Measurements from ENCODE around the gene NEDD8.

NEDD8 gene

DNA sequence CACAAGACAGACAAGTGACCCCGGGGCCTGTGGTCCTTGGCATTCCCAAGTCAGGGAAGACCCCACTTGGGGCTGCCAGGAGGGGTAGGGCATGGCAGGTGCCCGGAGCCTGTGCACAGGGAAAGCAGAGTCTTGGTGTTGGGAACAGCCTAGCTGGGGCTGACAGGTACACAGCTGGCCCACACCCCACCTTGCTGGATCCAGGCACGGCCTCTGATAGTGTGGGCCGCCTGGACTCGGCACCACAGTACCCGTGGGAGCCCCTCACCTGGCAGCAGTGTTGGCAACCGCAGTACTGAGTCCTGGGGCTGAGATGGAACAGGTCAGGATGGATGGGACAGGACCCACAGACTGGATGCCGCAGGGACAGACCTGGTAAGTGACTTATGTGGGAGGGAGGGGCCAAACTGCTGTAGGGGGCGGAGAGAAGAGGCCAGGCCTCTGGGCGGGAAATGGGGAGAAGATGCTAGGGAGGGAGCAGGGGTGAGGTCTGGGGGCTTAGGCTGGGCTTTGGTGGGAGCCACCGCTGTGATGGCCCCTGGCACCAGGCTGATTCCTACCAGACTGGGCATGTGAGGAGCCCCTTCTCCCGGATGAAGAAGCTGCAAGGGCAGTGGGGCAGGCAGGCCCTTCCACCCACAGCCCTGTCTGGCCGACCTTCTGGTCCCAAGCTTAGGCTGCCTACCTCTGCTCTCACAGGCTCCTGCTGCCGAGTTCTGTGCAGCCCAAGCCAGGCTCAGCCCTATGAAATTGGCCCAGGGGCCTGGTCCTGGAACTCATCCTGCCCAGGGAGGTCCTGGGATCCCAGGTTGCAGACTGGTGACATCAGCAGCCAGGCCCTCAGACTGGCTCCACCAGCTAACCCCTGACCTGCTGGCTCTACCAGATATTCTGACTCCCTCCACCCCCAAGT lies 30.9 kb upstream of the NEDD8 start, which contains the start of gene TGM1:
Gene TGM1, minus strand, starts transcription at position 357 of the 913 bp plus-strand sequence. CDS start 825 bp downstream, outside the sequence.
- no peak for DNase-seq

DNA sequence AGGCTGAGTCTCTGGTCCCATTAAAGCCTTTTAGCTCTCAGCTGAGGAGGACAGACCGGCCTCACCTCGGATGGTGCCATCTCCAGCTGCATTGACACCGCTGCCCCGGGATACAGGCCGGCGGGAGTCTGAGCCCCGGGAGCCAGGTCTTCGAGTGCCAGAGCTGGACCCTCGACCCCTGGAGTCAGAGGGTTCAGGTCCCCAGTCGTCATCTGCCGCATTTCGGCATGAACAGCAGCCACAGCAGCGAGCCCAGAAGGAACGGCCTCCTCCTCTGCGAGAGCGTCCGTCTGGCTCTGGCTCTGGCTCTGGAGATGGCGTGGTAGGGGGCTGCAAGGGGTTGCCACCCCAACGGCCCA lies 29.8 kb upstream of the NEDD8 start:
- no peak for DNase-seq

DNA sequence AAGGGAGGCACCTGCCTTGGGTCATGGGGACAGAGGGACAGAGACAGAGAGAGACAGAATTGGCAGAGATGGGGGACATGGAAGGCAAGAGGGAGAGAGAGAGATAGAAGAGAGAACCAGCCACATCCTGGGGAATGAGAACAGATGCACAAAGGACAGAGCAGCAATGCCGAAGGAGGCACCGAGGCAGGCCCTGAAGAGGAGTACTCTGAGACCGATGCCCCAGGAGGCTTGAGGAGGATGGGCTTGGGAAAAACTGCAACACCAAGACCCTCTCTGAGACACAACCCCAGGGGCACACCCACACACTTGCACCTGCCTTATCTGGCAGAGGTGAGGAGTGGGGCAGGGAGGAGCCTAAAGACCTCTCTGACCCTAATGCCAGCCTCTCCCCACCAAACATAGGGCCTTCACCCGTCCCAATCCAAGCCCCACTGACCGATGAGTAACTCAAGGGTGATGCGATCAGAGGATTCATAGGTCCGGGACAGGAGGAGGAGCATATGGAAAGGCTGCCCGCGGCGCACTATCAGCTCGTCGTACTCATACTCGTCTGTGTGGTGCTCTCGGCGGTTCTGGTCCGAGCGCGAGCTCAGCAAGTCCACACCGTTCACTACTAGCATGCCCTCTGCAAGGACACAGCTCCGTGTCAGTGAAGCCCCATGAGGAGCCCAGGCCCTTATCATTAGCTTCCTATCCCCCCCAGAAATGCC lies 29.2 kb upstream of the NEDD8 start:
- no peak for DNase-seq

DNA sequence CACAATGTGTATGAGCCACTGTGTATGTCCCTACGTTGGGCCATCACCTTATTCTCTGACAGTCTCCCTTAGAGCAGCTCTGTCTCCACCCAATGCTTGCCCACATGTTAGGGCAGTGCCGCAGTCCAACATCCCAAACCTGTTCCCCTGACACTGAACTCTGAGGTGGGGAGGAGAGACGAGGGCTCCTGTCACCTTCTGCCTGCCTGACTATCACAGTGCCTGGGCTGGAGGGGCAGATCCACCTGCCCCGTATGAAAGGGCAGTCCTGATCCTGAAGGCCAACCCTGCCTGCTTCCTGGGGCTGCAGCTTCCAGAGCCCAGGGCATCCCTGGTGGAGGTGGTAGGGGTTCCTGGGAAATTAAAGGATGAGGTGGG lies 28.6 kb upstream of the NEDD8 start:
- DNase-seq, result no peak

DNA sequence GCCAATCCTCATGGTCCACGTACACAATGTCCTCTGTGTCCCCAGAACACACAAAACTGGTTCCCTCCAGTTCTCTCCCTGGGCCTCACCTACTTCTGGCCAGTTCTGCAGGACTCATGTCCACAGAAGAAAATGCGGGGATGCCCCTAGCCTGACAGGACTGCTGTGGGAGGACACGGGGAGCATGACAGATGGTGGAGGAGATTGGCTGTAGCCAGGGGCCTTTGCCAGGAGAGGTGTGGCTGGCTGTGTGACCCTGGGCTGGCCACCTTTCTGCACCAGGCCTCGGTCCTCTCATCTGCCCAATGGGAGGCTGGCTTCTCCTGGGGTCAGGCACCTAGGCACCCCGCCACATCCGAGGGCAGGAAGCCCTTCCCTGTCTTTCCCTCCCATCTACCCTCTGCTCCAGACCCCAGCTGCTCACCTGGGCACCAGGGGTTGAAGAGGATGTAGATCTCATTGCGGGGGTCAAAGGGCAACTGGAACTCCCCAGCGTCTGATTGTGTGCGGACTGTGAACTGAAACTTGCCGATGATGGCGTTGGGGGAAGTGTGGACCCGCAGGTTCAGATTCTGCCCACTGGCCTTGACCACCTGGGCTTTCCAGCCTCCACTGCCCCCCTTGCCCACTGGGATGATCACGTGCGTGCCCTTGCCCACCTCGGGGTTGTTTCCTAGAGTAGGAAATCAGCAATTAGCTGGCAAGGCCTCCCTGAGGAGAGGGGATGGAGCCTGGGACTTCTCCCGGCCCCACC lies 28.0 kb upstream of the NEDD8 start:
- no peak for DNase-seq

DNA sequence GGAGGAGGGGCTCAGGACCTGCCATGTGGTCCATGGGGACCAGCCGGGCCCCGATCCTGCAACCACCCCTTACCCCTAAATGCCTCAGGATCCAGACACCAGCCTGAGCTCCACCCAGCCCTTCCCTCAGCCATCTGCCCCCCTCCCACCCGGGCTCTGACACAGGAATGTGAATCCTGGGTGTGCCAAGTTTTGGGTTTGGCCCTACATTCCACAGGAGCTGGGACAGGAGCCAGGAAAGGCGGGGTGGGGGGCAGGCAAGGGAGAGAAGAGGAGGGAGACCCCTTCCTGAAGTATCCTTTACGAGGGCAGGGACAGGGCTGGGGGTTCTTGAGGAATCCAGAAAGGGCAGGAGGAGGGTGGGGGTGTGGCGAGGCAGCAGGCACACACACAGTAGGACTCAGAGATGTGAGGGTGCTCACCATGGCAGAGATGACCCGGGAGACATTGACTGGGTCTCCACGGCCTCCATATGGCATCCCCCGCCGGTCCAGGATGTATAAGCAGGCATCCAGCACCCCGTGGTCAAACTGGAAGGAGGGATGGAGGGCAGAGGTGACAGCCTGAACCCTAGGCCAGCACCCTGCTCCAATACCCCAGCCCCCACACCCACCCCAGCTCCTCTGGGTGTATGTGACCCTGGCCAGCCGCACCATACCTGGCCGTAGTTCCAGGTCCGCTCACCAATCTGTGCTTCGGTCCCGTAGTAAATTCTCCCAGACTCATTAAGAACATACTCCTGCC lies 27.3 kb upstream of the NEDD8 start:
- DNase-seq, result no peak

DNA sequence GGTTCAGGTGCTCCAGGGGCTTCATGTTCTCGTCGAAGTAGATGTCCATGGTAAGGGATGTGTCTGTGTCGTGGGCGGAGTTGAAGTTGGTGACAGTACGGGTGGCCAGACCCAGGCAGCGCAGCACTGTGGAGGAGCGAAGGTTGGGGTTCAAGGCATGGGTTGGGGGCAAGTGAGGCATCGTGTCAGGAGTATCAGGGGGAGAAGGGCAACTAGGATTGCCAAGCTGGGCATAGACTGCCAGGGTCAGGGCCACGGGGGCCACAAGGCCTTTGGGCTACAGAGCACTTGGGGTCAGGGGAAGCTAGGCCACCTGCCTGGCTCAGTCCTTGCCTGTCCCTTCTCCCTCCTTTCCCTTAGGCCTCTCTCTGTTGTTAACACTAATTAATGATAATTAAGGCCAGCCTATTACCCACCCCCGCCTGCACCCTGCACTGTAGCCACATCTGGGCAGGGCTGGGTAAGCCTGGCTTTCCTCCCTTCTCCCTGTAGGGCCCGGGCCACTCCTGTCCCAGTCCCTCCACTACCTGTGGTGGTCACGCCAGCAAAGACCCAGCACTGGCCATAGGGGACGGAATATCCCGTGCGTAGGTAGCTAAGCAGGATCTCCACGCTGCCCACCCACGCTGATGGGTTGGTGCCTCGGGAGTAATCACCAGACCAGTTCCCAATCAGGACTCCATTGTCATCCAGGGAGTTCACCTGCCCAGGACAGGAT lies 26.5 kb upstream of the NEDD8 start:
- no peak for DNase-seq

DNA sequence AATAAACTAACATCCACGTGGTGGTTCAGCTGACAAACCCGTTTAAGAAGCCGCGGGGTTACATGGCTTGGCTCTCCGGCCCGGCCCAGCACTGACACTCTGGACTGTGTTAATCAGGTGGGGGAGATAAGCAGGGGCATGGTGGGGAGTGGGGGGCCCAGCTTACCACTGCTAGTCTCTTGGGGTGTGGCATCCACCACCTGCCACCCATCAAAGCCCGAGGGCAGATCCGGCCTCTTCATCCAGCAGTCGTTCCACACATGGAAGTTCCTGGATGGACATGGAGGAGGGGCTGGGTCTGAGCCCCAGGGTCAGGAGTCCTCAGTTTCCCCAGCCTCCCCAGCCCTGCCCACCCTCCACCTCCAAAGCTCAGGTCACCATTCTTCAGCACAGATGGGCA lies 26.0 kb upstream of the NEDD8 start:
- no peak for DNase-seq

DNA sequence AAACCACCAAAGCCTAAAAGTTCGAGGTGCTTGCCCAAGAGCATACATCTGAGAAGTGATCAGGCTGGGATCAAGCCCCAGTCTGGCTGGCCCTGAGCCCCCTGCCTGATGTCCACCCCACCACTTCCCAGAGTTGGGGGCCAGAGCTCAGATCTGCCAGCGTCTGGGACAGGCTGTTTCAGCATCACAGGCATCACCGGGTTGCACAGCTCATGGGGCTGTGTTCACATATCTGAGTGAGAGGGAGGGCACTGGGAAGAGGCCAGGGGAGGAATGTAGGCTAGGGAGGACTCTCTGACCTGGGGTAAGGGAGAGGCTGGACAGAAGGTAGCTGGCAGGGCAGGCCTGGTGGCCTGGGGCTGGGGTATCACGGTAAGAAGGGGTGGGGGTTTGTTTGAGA lies 24.8 kb upstream of the NEDD8 start:
- no peak for DNase-seq

DNA sequence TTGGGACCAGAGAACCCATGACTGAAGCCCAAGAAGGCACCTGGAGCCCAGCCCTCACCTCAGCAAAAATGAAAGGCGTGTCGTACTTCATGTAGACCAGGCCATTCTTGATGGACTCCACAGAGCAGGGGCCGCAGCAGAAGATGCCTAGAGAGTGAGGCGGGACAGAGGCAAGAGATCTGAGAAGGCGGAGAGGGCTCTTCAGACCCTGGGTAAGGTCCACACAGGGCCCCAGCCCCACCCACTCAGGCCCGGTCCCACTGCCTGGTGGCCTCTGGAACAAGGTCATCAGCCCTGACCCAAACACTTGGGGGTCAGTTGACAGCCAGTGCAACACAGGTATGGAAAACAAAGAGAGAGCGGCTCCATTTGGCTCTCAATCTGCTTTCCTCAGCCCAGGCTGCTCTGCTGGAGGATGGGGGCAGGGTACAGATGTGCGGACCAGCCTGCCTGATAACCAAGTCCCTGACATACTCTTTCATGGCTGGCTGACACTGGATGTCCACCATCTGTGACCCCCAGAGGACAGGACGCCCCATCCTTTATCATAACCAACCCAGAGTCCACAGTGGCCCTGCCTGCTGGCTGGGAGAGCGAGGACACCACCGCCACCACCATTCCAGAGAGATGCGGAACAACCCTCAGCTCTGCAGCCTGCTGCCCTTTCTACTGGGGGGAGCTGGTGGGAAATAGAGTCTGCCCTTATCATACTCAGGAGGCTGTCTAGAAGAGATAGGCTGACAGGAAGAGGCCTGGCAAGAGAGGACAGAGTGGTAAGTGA lies 24.0 kb upstream of the NEDD8 start:
- no peak for DNase-seq

DNA sequence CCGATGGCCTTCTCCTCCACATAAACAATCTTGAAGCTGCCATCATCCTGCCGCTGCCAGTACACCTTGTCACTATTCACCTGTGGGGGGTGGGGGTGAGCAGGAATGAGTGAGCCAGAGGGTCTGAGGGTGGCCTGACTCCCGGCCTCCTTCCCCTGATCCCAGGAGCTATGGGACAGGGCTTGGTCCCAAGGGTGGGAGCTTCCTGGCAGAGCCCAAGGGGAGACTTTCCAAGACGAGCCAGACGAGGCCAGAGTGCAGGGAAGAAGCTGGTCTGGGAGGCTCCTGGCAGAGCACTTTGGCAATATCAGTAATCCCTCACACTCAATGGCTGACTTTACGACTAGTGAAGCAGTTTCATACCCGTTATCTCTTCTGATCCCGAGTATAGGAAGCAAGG lies 23.3 kb upstream of the NEDD8 start:
- DNase-seq, result no peak

DNA sequence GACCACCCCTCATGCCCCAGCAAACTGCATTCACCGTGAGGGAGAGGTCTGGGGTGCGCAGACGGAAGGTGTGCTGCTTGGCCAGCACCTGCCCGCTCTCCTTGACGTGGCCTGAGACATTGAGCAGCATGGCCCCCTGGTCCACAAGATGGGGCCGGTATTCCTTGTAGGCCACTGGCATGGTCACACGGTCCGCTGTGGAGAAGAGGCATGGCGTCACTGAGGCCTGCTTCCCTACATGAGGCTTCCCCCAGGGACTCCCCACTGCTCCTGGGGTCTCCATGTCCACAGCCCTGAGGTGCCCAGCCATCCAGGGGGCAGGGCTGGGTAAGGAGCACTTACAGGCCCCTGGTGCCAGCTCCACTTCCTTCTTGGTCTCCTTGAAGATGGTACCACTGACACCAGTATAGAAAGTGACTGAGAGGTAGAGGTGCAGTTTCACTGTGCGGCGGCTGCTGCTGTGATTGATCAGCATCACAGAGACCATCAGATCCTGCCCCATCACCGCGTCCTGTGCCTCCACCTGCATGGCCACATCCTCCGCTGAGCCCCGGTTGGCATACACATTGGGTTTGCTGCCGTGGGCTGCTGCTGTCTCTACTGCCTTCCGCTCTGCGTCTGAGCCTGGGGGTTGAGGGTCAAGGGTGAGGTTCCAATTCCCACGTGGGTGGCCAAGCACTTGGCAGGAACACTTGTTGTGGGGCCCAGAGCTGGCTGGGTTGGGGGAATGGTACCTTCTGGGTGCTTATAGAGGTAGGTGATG lies 22.6 kb upstream of the NEDD8 start:
- no peak for DNase-seq

DNA sequence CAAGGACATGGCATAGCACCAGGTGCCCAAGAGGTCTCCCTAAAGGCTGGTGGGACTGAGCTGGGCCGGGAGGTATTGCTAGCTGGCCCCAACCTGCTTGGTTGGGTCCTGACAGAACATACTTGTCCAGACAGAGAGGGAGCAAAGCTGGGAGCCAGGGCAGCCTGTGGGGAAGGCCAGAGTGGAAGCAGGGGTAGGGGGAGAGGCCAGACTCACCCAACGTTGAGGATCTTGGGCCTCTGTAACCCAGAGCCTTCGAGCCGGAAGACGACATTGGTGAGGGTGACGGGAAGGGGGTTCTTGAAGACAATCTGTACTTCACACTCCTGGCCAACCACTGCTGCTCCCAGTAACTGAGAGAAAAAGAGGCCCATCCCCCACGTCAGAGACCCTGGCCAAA lies 21.8 kb upstream of the NEDD8 start:
- DNase-seq, result no peak

DNA sequence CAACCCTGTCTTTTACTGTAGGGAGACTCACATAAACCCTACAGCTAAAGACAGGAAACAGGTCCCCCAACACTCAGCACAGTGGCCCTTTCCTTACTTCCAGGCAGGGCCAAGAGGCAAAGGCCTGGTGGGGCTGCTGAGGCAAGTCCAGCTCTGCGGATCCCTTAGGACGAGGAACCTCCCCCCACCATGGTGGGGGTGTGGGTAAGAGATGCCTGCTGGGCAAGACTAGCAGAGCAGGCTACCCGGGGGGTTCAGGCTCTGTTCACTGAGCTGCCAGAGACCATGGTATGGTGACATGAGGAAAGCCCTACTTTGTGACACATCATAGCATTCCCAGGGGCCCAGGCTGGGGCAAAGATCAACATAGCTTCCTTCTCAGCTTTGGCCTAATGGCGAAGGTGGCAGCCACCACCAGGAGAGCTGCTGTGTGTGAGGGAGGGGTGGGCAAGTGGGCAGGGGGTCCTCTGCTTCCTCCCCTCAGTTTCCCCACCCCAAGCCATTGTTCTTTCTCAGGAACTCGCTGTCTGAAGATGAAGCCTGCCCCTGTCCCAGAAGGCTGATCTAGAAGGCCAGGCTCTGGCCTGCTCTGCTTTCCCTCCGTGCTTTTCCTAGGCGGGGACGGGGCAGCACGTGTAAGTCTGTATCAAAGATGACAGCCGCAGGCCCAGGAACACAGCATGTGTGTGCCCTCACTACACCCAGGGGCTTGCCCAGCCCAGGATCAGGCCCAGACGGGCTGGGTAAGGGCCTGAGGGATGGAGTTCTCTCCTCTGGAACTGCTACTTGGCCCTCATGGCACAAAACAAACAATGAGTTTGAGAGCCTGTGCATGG lies 20.3 kb upstream of the NEDD8 start:
- no peak for DNase-seq

DNA sequence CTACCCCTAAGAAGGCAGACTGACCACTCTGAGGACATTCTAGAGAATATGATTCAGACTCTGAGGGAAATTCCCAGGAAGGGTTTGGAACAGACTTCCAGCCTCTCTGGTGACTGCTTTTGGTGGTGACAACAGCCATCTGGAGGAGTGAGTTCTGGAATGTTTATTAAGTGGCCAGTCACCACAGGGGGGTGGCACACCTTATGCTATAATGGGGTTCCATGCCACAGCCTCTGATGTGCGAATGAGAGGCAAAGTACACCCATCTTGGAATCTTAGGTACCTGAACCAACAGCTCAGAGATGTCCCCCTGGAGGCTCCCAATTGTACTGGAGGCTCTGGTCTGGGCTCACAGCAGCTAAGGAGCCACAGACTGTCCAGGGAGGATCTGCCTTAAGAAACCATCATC lies 19.7 kb upstream of the NEDD8 start:
- no peak for DNase-seq

DNA sequence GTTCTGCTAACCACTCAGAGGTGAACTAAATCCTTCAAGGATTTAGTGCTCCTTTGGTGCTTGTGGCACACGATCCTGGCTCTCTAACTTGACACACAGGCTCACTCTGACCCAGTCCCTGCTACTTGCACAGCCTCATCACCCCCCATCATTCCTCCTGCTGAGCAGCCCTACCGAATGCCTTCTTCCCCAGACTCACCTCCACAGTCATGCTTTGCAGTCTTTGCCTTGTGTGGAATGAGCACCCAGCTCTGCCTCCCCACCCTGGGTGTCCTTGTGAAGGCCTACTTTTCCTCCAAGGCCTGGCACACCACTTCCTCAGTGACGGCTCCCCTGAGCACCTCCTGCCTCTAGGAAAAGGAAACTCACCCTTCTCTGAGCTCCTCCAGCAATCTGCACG lies 18.2 kb upstream of the NEDD8 start:
- DNase-seq, result no peak

DNA sequence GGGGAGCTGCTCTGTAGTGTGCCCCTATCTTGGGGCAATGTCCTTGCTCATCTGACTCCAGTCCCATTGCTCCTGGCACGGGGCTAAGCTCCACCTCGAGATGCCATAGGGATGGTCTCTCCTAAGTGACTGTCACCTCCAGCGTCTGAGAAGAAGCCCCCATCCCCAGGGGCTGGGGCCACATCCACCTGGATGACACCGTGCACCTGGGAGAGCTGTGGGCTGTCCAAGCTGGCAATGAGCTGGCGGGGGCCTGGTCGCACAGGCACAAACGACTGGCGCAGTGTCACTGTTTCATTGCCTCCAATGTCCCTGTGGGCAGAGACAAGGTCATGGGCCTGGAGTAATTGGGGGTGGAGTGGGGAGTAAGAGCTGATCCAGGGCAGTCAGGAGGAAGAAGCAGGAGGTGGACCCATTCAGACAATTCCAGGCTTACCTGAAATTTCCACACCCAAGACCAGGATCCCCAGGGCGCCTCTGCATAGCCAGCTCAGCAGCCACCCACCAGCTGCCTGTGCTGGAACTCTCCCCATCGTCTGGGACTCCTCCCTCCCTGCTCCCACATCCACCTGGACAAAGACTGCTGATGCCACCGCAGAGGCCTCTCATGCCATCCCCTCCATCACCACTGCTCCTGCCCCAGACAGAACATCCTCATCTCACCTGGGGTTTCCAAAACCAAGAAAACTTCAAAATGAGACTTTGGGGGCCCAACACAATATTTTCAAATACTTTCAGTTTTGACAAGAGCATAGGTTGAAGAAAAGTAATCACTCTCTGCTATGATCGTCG lies 17.3 kb upstream of the NEDD8 start:
- no peak for DNase-seq

DNA sequence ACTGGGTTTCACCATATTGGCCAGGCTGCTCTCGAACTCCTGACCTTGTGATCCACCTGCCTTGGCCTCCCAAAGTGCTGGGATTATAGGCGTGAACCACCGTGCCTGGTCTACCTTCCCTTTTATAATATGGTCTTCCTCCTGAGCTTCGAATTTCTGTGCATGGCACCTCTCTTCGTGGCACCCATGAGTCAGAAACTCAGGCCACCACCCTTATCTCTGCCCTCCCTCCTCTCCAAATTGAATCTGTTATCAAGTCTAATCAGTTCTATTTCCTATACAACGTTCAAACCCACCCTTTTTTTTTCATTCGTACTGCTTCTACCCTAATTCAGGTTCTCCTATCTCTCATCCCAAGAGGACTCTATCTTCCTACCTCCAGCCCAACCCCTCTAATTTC lies 15.3 kb upstream of the NEDD8 start:
- DNase-seq, result no peak

DNA sequence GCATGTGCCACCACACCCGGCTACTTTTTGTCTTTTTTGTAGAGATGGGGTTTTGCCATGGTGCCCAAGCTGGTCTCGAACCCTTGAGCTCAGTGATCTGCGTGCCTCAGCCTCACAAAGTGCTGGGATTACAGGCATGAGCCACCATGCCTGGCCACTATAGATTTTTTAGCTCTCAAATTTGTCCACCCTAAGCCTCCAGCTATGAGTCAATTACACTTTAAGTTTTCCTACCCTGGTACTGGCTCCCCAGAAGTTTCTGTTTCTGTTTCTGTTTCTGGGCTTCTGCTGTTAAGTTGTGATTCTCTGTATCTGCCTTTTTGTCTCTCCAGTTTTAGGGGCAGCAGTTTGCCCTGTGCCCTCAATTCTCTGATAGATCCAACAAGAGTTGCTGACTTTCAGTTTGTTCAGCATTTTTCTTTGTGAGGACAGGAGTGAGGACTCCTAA lies 14.6 kb upstream of the NEDD8 start:
- DNase-seq, result no peak
